Right cardiac atrium (tissue), 5 donors: ENCODE data around the gene LRRC26. TPM values are rescaled to one million over a fixed set of nuclear protein-coding genes. Genes with fewer than 3 reads are reported as not detected.

Experiments
- ATAC-seq, 2 donors: fragments of 200-7000 bp; cut with Tn5 transposase; one replicate each; pipeline versions ENCODE4 v1.8.0 to v1.9.1; 2020; ENCODE audit warnings: moderate library complexity in 2 of 2, mild to moderate bottlenecking in 1 of 2
- DNase-seq, 3 donors: peaks; one replicate each; pipeline ENCODE4 v3.0.0-alpha.2; 2020
- H3K27ac ChIP-seq: one replicate; pipeline ENCODE4 v1.5.1; 2013; ENCODE audit warnings: mild to moderate bottlenecking, low read length, control low read depth, moderate library complexity
- H3K27me3 ChIP-seq: one replicate; pipeline ENCODE4 v1.6.1; 2013; ENCODE audit not compliant: control insufficient read depth, insufficient read depth
- H3K4me1 ChIP-seq: one replicate; pipeline ENCODE4 v1.6.1; 2013; ENCODE audit warnings: low read length; ENCODE audit not compliant: control insufficient read depth, insufficient read depth
- H3K4me3 ChIP-seq: one replicate; pipeline ENCODE4 v1.5.1; 2013; ENCODE audit warnings: low read length, control low read depth
- H3K9me3 ChIP-seq: one replicate; pipeline ENCODE4 v1.6.1; 2013; ENCODE audit warnings: low read length; ENCODE audit not compliant: control insufficient read depth
- WGBS: extraction: QIAGEN DNeasy Blood & Tissue Kit; methylation state at CpG from one replicate; pipeline ENCODE4 v1.1.7; 2013; 5-methylcytosine and 5-hydroxymethylcytosine counted together
- intact Hi-C, 4 donors: fragments of 100-400 bp; cut with DNase I; formaldehyde crosslinking; loops; one replicate each; pipeline versions ENCODE4 v1.11.0 to v1.14.0; 2022 to 2023
- polyA plus RNA-seq: library from polyadenylated mRNA; stranded (reverse); fragments of 200-250 nt; gene quantifications from one replicate; pipeline ENCODE4 v1.2.3, GENCODE V29; 2013
- total RNA-seq, 4 donors: library from RNA; stranded (reverse); fragmentation: NEBNext Ultra II Directional; extraction: Animal tissue kit (Norgen Biotek cat#: 25700); gene quantifications; one replicate each; pipeline ENCODE4 v1.2.1, GENCODE V29; 2021
- donor health status: healthy with polysubstance abuse.
- donor health status: DM: no; HTN: yes; CAD: no.
- donor health status: DM: no; HTN: no; CAD: no.
- donor health status: DM: no; HTN: yes; CAD: no; lungs with severe emphysema.
- donor health status: DM: yes; HTN: yes; CAD: no.

LRRC26 gene
- total and polyA plus RNA-seq, 5 donors, result not detected

DNA sequence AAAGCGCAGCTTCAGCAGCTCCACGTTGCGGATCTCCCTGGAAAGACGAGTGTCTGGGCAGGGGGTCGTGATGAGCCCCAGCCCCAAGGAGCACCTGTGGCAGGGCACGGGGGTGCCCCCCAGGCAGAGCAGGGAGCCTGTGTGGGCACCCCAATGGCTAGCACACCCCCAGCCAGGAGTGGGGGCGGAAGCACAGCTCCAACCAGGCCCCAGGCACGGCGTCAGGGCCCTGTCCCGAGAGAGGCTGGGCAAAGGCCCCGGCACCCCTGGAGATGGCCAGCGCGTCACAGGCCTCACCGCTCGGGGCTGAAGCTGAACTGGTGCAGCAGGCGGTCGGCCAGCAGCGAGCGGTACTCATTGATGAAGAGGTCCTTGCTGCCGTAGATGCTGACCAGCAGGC, 10.6 kb upstream of the LRRC26 start:
- ATAC-seq (no peak), DNase-seq (no peak)
- no peaks in the 10 kb centered on the region for H3K9me3 ChIP-seq
- intact Hi-C loops, result no loop called here
- 94% methylated on average over 20 of the region's 20 CpGs for WGBS
- no peaks in the 10 kb centered on the region for H3K27me3 ChIP-seq
- no peak overlapping the region for H3K27ac ChIP-seq
- H3K4me1 ChIP-seq, result no peaks in the 10 kb centered on the region
- H3K4me3 ChIP-seq, result no peak overlapping the region

- 91% methylated on average over 17 of the region's 17 CpGs for WGBS
- ATAC-seq, result no peak
- intact Hi-C loops, result no loop called here
Observed at GRCh38 chr9:137179761-137180160, 9.9 kb upstream of the LRRC26 start.

DNA sequence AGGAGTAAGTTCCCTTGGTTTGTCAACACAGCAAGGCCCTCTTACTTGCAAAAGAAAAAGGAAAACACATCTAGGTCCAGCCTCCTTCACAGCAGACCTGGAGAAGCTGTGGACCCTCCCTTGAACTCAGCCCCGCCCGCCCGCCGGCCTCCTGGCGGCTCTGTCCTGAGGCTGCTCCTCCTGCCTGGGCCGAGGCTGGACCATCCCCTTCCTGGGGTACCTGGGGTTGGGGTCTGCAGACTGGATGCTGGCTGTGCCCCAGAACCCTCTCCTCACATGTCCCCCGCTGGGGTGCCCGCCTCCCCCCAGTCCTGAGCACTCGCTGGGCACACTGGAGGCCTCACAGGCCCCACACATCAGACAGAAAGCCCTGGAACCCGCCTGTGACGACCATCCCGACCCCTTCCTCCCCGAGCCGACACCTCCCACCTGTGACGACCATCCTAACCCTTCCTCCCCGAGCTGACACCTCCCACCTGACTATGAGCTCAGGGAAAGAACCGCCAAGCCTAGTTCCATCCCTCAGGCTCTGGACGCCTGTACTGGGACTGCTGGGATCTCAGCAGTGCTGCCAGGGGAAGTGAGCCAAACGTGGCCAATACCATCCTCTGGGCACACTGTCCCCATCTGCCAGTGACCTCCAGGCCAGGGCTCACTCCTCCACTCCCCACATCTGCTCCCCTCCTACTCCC, 9.2 kb upstream of the LRRC26 start:
- no peak for DNase-seq
- WGBS, result 90% methylated on average over 19 of the region's 19 CpGs
- H3K27ac ChIP-seq, result no peak overlapping the region
- intact Hi-C loops, result no loop called here
- H3K27me3 ChIP-seq, result no peaks in the 10 kb centered on the region
- no peak overlapping the region for H3K4me3 ChIP-seq
- no peaks in the 10 kb centered on the region for H3K9me3 ChIP-seq
- H3K4me1 ChIP-seq, result no peaks in the 10 kb centered on the region
- no peak for ATAC-seq

More at GRCh38 chr9:137179761-137180160, 9.9 kb upstream of the LRRC26 start:
- no peak overlapping the region for H3K4me3 ChIP-seq
- no peak overlapping the region for H3K27ac ChIP-seq
- no peaks in the 10 kb centered on the region for H3K9me3 ChIP-seq
- no peaks in the 10 kb centered on the region for H3K27me3 ChIP-seq
- no peak for DNase-seq
- H3K4me1 ChIP-seq, result no peaks in the 10 kb centered on the region

DNA sequence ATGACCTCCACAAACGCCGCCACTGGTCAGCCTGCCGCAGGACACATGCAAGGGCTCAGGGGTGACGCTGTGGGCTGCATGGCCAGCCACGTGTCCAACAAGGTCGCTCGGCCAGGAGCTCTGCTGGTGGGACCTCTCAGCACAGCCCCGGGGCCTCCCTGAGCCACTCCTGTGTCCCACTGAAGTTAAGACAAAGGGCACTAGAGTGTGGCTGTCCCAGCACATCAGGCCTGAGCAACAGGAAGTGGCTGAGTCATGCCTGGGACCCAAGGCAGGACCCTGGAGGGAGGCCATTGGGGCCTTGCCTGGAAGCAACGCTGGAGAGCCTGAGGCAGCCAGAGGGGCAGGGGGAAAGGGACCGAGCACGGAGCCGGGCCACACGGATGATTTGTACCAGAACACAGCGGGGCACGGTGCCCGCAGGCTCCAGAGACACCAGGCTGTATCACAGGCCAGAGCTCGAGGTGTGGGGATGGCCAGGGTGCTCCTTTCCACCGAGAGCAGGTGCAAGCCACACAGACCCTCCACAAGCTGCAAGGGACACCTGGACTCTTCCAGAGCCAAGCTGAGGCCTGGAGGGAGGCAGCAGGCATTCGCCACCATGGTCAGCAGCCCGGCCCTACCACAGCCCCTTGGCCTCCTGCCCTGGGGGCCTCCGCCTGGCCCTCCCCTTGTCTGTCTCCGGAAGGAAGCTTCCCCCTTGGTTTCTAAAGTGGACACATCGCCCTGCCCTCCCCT, 8.5 kb upstream of the LRRC26 start:
- no peak for ATAC-seq
- Histone ChIP-seq H3K4me1 (no peaks in the 10 kb centered on the region), H3K27ac (no peak overlapping the region), H3K9me3 (no peaks in the 10 kb centered on the region), H3K27me3 (no peaks in the 10 kb centered on the region), H3K4me3 (no peak overlapping the region)
- no peak for DNase-seq
- WGBS, result 76% methylated on average over 23 of the region's 23 CpGs
- intact Hi-C loops, result no loop called here

GRCh38 chr9:137176302-137177182, 6.7 kb upstream of the LRRC26 start:
- no peak for DNase-seq
- ATAC-seq, result no peak
- Histone ChIP-seq H3K27me3 (no peaks in the 10 kb centered on the region), H3K4me3 (no peak overlapping the region), H3K4me1 (no peaks in the 10 kb centered on the region), H3K9me3 (no peaks in the 10 kb centered on the region), H3K27ac (no peak overlapping the region)
- intact Hi-C loops, result no loop called here
- 57% methylated on average over 17 of the region's 17 CpGs for WGBS

GRCh38 chr9:137175345-137175961, 5.6 kb upstream of the LRRC26 start:
- Histone ChIP-seq H3K4me3 (no peak overlapping the region), H3K4me1 (no peaks in the 10 kb centered on the region), H3K27me3 (no peaks in the 10 kb centered on the region), H3K9me3 (no peaks in the 10 kb centered on the region), H3K27ac (no peak overlapping the region)
- intact Hi-C loops, result no loop called here
- ATAC-seq (peak; percentile 4 to 7), DNase-seq (no peak)
- 37% methylated on average over 33 of the region's 33 CpGs for WGBS

DNA sequence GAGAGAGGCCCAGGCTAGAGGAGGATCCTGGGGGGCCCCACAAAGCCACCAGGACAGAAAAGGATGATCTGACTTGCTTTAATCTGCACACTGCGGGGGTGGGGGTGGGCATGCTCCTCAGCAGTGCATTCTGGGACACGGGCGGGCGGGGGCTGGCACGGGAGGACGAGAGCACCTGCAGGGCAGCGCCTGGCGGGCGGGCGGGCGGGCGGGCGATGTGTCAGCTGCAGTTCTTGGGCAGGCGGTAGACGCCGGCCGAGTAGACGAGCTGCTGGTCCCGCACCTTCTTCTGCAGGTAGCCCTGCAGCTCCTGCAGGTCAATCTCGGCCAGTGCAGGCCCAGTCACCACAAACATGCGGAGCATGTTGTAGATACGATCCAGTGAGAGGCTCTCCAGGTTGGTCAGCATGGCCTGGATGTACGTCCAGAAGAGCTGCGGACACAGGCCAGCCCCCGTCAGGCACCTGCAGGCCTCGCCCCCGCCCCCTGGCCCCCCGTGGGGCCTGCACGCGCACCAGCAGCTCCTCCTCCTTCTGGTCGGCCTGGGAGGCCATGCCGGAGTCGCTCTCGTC, 5.0 kb upstream of the LRRC26 start:
- Histone ChIP-seq H3K27me3 (no peaks in the 10 kb centered on the region), H3K9me3 (no peaks in the 10 kb centered on the region), H3K27ac (no peak overlapping the region), H3K4me3 (no peak overlapping the region), H3K4me1 (no peaks in the 10 kb centered on the region)
- intact Hi-C loops, result no loop called here
- ATAC-seq, result no peak
- WGBS, result 45% methylated on average over 34 of the region's 34 CpGs
- DNase-seq, result no peak

DNA sequence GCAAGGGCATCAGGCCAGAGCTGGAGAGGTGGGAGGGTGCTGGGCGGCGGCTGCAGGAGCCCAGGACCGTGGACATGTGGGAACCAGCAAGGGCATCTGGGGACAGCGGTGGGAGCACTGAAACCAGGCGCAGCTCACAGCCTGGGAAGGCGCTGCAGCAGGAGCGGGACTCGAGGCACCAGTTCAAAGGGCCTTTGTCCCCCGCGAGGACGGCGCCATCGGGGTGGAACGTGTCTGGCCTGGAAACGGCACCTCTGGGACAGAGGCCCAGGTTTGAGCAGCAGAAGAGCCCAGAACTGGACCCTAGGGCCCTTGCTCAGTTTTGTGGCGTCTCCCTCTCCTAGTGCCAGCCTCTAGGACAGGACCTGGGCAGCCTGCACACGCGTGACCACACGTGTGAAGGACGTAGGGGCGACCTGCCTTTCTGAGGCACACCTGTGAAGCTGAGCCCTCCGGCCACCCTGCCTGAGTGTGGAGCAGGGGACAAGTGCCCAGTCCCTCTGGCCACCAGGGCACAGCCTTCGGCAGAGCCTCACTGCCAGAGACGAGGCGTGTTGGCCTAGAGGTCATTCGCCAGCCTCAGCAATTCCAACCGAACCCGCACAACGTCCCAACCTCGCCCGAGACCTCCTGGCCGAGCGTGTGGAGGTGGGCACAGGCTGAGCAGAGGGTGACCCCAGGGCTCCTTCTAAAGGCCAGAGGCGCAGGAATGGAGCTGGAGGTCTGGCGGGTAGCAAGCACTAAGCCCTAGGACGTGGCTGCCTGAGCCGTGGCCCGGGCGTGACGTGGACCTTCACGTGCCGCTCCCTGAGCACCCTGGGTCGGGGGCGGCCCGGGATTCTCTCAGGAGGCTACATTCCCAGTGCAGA, 4.2 kb upstream of the LRRC26 start:
- no peaks in the 10 kb centered on the region for H3K4me1 ChIP-seq
- DNase-seq (no peak), ATAC-seq (no peak)
- no peak overlapping the region for H3K4me3 ChIP-seq
- 82% methylated on average over 45 of the region's 45 CpGs for WGBS
- H3K27me3 ChIP-seq, result no peaks in the 10 kb centered on the region
- H3K9me3 ChIP-seq, result no peaks in the 10 kb centered on the region
- intact Hi-C loops, result no loop called here
- H3K27ac ChIP-seq, result no peak overlapping the region

GRCh38 chr9:137172901-137173795, 3.3 kb upstream of the LRRC26 start:
- H3K4me1 ChIP-seq, result peaks cover 1% of the 10 kb centered on the region
- no peak for DNase-seq
- no peak overlapping the region for H3K4me3 ChIP-seq
- no peaks in the 10 kb centered on the region for H3K27me3 ChIP-seq
- ATAC-seq, result no peak
- intact Hi-C loops, result no loop called here
- H3K9me3 ChIP-seq, result no peaks in the 10 kb centered on the region
- H3K27ac ChIP-seq, result no peak overlapping the region
- 60% methylated on average over 21 of the region's 21 CpGs for WGBS
